HCEC 1CT (cell line): ENCODE measurements around the gene RNU6-7.

Experiments used
- DNase-seq: peaks from one replicate; pipeline ENCODE4 v3.0.0-alpha.2; 2017

RNU6-7 gene

GRCh38 chr14:32201816-32202490, at the start of gene RNU6-7:
TSS of gene RNU6-7 (plus strand) at chr14:32202045.
- DNase-seq: no peak

GRCh38 chr14:32166029-32166428, 35.8 kb upstream of the RNU6-7 start:
- DNase-seq: no peak

- DNase-seq: no peak
Observed at GRCh38 chr14:32166924-32167323, 34.9 kb upstream of the RNU6-7 start.

GRCh38 chr14:32167907-32168306, 33.9 kb upstream of the RNU6-7 start:
- no peak for DNase-seq

GRCh38 chr14:32169191-32169590, 32.7 kb upstream of the RNU6-7 start:
- DNase-seq: no peak

GRCh38 chr14:32171469-32171868, 30.4 kb upstream of the RNU6-7 start:
- no peak for DNase-seq

- no peak for DNase-seq
Observed at GRCh38 chr14:32183151-32184058, 18.4 kb upstream of the RNU6-7 start.

- DNase-seq: no peak
Observed at GRCh38 chr14:32185097-32185496, 16.7 kb upstream of the RNU6-7 start.

- no peak for DNase-seq
Observed at GRCh38 chr14:32186248-32186647, 15.6 kb upstream of the RNU6-7 start.

GRCh38 chr14:32189811-32190210, 12.0 kb upstream of the RNU6-7 start:
- DNase-seq: no peak

- DNase-seq: peak; percentile 1
Observed at GRCh38 chr14:32190673-32191072, 11.2 kb upstream of the RNU6-7 start.

GRCh38 chr14:32192712-32193373, 9.0 kb upstream of the RNU6-7 start:
- no peak for DNase-seq

GRCh38 chr14:32193532-32193931, 8.3 kb upstream of the RNU6-7 start:
- DNase-seq: no peak

- DNase-seq: no peak
Observed at GRCh38 chr14:32195636-32196035, 6.2 kb upstream of the RNU6-7 start.

GRCh38 chr14:32197919-32198318, 3.9 kb upstream of the RNU6-7 start:
- no peak for DNase-seq

- no peak for DNase-seq
Observed at GRCh38 chr14:32200368-32201192, 1.3 kb upstream of the RNU6-7 start.

- DNase-seq: peak; percentile 47
Observed at GRCh38 chr14:32201193-32201815, 541 bp upstream of the RNU6-7 start.

GRCh38 chr14:32202491-32202997, 699 bp downstream of the RNU6-7 start:
- DNase-seq: peak; percentile 25

GRCh38 chr14:32202998-32203882, 1.4 kb downstream of the RNU6-7 start, which contains the start of gene RNU6-8:
TSS of gene RNU6-8 (minus strand) at chr14:32203269.
- DNase-seq: peak; percentile 66

GRCh38 chr14:32203928-32204357, 2.1 kb downstream of the RNU6-7 start:
- no peak for DNase-seq

GRCh38 chr14:32205554-32205953, 3.7 kb downstream of the RNU6-7 start:
- DNase-seq: no peak
